C4-2B (cell line): ENCODE results near the gene BRIX1.
"Not testable (repeated sequence)": the region's sequence is repeated elsewhere in the genome, so short reads cannot be mapped to it uniquely, and the experiment has no call there.

Source experiments
- CTCF ChIP-seq: fragments of 450-650 bp; conservative IDR thresholded peaks from 2 replicates; pipeline ENCODE4 v1.5.1; 2017; ENCODE audit warnings: mild to moderate bottlenecking
- ZFX ChIP-seq: fragments of 450-650 bp; IDR thresholded peaks from 2 replicates; pipeline ENCODE4 v1.6.1; 2017

DNA sequence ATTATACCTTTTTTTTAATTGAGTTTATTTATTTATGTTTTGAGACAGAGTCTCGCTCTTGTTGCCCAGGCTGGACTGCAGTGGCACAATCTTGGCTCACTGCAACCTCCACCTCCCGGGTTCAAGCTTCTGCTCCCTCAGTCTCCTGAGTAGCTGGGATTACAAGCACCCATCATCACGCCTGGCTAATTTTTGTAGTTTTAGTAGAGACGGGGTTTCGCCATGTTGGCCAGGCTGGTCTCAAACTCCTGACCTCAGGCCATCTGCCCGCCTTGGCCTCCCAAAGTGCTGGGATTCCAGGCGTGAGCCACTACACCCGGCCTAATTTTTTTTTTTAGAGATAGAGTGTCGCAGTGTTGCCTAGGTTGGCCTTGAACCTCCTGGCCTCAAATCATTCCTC, 7.7 kb downstream of the BRIX1 start:
- not testable (repeated sequence) for TF ChIP-seq CTCF, ZFX
